ENCODE measurements around the gene CACNA2D3. TPM values are rescaled to one million over a fixed set of nuclear protein-coding genes. Genes with fewer than 3 reads are reported as not detected.

Gene CACNA2D3
- total RNA-seq, 4 donors from 2014 or later, result 0.83 to 5.0 (median 2.5) TPM

DNA sequence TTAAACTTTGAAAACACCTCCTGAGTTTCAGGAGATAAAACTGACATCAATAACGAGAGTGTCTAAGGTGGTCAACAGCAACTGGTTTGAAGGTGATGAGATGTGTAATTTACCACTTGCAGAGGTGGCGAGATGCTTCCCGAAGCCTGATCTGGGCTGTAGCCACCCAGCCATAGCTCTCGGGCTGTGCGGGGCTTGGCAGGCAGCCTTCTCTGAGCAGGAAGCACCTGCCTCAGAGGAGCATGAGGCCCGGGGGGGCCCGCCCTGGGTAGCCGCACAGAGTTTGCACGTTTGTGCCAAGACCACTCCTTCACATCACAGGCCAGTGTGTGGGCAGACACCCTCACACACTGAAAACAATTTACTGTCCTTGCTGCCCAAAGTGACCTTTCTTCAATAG is 220.3 kb downstream of the CACNA2D3 start:
- Histone ChIP-seq H3K4me3 (no peak overlapping the region), H3K27ac (no peak overlapping the region), H3K4me1 (no peaks in the 10 kb centered on the region), H3K27me3 (no peaks in the 10 kb centered on the region), H3K36me3 (no peaks in the 10 kb centered on the region), H3K9me3 (no peaks in the 10 kb centered on the region)
- DNase-seq, result no peak
- TF ChIP-seq CTCF (IDR thresholded peaks at IDR 0.05) (no peak), POLR2A (IDR thresholded peaks at IDR 0.05) (no peak)
- intact Hi-C loops (cut with DNase I; ENCODE audit: low total_unique reads), result no loop called here

DNA sequence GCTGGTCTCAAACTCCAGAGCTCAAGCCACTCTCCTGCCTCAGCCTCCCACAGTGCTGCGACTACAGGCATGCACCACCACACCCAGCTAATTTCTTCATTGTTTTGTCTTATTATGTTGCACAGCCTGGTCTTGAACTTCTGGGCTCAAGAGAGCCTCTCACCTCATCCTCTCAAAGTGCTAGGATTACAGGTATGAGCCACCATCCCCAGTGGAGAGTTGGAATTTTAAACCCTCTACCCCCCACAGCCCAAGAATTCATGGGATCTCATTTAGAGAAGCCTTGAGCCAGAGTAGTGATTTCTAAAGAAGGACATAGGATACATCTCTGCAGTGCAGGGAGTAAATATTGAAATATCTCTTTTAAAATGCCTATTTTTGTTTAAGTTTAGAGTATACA is 221.1 kb downstream of the CACNA2D3 start:
- Histone ChIP-seq H3K36me3 (no peaks in the 10 kb centered on the region), H3K27ac (no peak overlapping the region), H3K4me1 (no peaks in the 10 kb centered on the region), H3K4me3 (no peak overlapping the region), H3K9me3 (no peaks in the 10 kb centered on the region), H3K27me3 (no peaks in the 10 kb centered on the region)
- no peak for TF ChIP-seq POLR2A (IDR thresholded peaks at IDR 0.05)
- no peak for TF ChIP-seq CTCF (IDR thresholded peaks at IDR 0.05)
- no peak for DNase-seq
- intact Hi-C loops (cut with DNase I; ENCODE audit: low total_unique reads), result no loop called here

DNA sequence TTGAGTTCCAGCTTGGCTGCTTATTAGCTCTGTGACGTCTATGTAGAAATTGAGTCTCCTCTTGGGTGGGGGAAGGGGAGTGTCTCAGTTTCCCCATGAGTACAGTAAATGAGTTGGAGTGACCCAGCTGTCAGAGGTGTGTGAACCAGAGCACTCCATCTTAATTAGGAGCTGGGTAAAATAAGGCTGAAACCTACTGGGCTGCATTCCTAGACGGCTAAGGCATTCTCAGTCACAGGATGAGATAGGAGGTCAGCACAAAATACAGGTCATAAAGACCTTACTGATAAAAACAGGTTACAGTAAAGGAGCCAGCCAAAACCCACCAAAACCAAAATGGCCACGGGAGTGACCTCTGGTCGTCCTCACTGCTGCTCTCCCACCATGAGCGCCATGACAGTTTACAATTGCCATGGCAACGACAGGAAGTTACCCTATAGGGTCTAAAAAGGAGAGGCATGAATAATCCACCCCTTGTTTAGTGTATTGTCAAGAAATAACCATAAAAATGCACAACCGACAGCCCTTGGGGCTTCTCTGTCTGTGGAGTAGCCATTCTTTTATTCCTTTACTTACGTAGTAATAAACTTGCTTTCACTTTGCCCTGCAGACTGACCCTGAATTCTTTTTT is 222.4 kb downstream of the CACNA2D3 start:
- H3K36me3 ChIP-seq, result no peaks in the 10 kb centered on the region
- no peak overlapping the region for H3K4me3 ChIP-seq
- intact Hi-C loops (cut with DNase I; ENCODE audit: low total_unique reads), result no loop called here
- no peaks in the 10 kb centered on the region for H3K9me3 ChIP-seq
- no peak for DNase-seq
- H3K27me3 ChIP-seq, result no peaks in the 10 kb centered on the region
- TF ChIP-seq CTCF (IDR thresholded peaks at IDR 0.05) (no peak), POLR2A (IDR thresholded peaks at IDR 0.05) (no peak)
- no peaks in the 10 kb centered on the region for H3K4me1 ChIP-seq
- no peak overlapping the region for H3K27ac ChIP-seq

- Histone ChIP-seq H3K27me3 (no peaks in the 10 kb centered on the region), H3K4me3 (no peak overlapping the region), H3K9me3 (no peaks in the 10 kb centered on the region), H3K27ac (no peak overlapping the region), H3K36me3 (no peaks in the 10 kb centered on the region), H3K4me1 (no peaks in the 10 kb centered on the region)
- intact Hi-C loops (cut with DNase I; ENCODE audit: low total_unique reads), result no loop called here
- TF ChIP-seq POLR2A (IDR thresholded peaks at IDR 0.05) (no peak), CTCF (IDR thresholded peaks at IDR 0.05) (no peak)
- no peak for DNase-seq
These were observed 223.6 kb downstream of the CACNA2D3 start for GRCh38 chr3:54345847-54346375.

DNA sequence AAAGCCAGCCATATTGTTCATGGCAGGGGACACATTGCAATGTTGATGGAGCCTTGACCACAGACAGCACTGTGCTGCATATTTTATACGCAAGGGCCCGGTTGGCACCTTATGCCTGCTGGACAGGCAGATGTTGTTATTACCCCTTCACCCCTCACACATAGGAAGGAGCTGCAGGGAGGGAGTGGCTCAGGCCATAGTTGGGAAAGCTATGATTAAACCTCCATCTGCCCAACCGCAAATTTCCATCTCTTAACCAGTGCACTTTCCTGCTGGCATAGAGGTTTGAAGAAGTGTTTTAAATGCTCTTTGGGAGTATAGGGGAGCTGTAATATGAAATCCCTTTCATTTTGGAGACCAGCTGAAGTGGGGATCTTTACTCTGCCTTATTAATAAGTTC is 224.7 kb downstream of the CACNA2D3 start:
- H3K27ac ChIP-seq, result no peak overlapping the region
- no peaks in the 10 kb centered on the region for H3K36me3 ChIP-seq
- H3K9me3 ChIP-seq, result no peaks in the 10 kb centered on the region
- no peaks in the 10 kb centered on the region for H3K27me3 ChIP-seq
- no peak for DNase-seq
- H3K4me3 ChIP-seq, result no peak overlapping the region
- no peaks in the 10 kb centered on the region for H3K4me1 ChIP-seq
- intact Hi-C loops (cut with DNase I; ENCODE audit: low total_unique reads), result no loop called here
- no peak for TF ChIP-seq POLR2A (IDR thresholded peaks at IDR 0.05)

Data from uterus (tissue), 4 donors.